Amygdala (tissue), 56 donors: Measurements from ENCODE around the gene C1QTNF3.
A peak's percentile ranks its signal among the peaks of the same experiment; 100 is the strongest.
"Not testable (repeated sequence)": the region's sequence is repeated elsewhere in the genome, so short reads cannot be mapped to it uniquely, and the experiment has no call there.

Experiments
- DNase-seq, 56 donors: peaks; one replicate each; lab custom pipeline; 2025; lab: John Stamatoyannopoulos, UW

C1QTNF3 gene, protein sequence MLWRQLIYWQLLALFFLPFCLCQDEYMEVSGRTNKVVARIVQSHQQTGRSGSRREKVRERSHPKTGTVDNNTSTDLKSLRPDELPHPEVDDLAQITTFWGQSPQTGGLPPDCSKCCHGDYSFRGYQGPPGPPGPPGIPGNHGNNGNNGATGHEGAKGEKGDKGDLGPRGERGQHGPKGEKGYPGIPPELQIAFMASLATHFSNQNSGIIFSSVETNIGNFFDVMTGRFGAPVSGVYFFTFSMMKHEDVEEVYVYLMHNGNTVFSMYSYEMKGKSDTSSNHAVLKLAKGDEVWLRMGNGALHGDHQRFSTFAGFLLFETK

DNA sequence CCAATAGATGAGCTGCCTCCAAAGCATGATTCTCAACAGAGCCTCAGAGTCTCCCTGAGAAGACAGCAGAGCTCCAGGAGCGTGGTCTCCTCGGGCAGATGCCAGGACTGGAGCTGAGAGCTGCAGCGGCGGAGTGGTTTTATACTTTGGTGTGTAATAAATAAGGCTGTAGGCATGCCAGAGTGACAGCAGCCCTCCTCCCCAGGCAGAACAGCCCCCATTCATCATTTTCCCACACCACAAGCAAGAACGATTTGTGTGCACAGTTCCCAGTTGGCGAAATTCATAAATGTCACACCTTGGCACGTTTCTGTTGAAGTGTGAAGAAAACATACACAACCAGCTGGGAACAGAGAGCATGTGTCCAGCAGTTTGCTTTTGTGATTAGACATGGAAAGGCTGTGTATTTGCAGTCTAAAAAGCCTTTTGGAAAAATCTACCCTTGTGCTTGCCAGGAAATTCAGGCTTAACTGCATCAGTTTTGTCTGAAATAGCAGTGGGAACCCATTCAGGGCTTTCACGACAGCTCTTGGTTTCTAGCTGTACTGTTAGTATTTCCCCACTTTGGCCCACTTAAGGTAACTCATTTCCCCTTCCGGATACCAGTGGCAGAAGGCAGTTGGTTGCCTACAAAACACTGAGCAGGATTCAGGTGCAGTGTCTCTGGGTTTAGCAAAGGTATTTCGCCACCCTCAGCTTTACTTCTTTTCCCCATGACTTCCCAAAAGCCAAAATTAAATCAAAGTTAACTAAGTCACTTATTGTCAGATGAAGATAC lies at the start of gene C1QTNF3:
Gene C1QTNF3, minus strand, starts transcription at position 115 of the 778 bp plus-strand sequence. Its CDS starts 88 bp downstream, at position 27.
- peak in 18 of 56 donors; percentile 7 to 48 (median 18) for DNase-seq

DNA sequence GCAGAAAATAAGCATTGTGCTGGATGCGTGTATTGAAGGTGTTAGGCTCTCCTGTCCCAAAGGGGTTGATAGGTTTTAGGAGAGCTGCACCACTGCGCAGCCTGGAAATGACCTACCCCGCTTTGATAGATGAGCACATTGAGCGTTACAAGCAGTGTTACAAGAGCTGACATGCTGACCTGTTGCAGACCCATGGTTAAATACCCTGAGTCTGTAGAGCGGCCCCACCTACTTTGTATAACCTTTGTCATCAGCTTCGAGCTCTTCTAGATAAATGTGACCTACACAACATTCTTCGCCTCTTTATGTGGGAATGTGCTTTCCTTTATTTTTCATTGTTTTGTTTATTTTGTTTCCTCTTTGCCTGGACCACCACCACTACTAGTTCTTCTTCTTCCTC lies 48.0 kb upstream of the C1QTNF3 start:
- not testable (repeated sequence) for DNase-seq

DNA sequence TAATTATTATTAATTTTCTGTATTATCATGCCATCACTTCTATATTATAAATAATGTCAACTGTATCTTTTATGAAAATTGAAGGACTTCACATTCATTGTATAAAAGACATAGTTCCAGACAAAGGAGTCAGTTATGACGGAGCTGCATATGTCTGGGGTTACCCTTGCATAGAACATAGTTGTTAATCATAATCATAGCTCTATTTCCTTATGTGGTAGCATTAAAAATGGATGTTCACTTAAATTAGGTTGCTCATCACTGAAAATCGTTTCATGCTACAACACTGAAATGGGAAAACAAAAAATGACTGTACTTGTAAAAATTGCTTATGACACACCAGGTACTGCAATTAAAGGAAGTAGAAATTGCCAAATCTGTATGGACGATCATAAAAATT lies 46.8 kb upstream of the C1QTNF3 start:
- not testable (repeated sequence) for DNase-seq

DNA sequence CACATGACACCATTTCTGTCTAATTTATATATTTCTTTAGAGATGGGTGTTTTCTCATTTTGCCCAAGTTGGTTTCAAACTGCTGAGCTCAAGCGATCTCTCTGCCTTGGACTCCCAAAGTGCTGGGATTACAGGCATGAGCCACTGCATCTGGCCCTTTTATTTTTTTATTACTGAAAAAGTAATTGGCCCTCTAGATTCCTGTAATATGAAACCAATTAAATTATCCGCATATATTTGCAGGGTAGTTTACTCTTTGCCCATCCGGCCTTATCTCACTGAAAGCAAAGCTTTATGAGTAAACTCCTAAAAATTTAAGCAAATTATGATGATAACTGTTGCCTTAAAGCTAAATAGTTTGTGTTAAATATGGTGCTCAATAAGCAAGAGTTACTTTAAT lies 44.7 kb upstream of the C1QTNF3 start:
- not testable (repeated sequence) for DNase-seq

DNA sequence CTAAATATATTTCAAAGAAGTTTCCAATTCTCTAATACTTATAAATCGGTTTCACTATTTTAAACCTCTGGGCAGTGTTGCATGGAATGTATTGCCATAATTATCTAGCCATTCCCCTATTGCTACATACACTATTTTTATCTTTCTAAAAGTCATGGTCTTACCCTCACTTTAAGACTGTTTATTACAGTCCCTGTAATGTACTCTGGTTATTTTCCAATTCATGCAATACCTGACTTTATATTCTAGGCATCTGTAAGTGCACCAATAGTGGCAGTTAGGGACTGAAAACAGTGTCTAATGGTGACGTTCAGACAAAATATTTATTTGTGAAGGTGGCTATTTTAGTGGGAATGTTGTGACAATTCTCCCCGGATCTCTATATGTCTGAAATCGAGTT lies 40.9 kb upstream of the C1QTNF3 start:
- not testable (repeated sequence) for DNase-seq

DNA sequence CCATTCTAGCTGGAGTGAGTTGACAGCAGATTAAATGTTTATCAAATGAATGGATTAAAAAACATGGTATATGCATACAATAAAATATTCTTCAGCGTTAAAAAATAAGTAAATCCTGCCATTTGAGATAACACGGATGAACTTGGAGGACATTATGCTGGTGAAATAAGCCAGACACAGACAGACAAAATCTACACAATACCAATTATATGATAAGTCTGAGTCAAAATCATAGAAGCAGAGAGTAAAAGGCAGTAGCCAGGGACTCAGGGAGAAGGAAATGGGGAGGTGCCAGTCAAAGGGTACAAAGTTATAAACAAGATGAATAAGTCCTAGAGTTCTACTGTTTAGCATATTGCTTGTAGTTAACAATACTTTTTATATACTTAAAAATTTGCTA lies 36.5 kb upstream of the C1QTNF3 start:
- not testable (repeated sequence) for DNase-seq

DNA sequence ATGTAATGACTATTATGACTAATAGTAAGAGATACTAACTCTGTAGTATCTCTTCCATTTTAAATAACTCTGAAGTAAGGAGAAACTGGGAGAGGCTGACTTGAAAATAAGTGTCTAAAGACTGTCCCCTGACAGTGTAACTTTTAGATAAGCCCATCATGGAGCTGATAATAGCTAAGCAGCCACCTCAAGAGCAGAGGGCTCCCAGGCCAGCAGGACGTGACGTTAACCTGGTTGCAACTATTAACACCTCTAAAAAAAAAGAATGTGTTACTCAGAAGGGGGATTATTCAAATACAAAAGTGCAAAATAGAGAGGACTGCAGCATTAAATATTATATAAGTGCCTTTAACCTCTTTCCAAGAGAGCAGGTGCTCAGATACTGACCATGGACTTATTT lies 34.6 kb upstream of the C1QTNF3 start:
- DNase-seq, result not testable (repeated sequence)

DNA sequence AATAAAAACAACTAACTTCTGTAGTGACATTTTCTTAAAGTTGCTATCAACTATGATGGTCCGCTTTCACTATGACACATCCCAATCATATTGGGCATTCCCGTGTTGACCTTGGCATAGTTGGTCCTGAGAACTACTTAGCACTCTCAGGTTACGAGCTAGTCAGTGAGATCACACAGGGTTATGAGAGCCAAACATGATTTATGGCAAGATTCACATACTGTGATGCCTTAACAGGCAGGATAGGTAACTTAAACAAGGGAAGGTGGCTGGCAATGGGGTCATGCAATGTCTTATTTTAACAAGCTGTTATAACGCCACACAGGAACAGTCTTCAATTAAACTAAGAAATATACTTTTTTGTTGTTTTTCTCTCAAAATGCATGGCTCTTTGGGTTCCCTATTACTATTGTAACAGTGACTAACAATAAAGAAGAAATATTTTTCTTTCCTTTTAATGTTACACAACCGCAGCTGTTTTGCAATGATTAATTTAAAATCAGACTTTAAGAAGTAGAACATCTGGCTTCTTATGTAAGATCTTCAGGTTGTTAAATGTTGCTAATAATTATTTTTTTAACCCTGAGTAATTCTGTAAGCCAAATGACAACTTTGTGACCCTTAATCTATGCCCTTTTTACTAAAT lies 33.8 kb upstream of the C1QTNF3 start:
- not testable (repeated sequence) for DNase-seq

DNA sequence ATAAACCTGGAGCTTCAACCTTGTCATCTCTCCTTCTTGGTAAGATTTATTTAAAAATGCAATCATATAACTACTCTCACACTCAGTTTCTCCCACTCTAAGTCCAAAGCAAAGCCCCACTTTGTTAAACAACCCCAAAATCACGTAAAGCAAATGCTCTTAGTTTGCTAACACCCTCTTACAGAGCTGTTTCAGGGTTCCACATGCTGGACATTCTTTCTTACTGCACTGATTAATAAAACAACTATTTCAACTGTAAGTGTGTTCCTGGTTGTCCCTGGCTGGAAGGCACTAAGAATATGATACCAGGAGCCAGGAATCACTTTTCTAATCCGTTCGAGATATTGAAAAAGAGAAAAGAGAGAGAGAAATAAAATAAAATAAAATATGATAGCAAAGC lies 31.5 kb upstream of the C1QTNF3 start:
- DNase-seq, result not testable (repeated sequence)

DNA sequence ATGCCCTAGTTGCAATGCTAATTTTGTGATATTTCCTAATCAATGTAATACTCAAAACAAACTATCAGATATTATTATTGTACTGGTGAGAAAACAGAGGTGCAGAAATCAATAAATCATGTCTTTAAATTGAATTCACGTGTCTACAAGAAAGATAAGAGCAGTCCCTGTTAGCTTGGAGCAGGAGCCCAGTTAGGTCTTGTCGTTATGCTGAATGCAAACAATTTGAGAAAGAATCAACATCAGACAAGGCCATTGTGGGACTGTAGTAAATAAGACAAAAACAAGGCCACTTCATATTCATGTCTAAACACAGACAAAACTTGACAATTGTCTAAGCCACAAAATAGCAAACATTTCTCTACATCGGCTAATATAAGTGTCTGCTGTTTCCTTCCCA lies 31.1 kb upstream of the C1QTNF3 start:
- DNase-seq, result not testable (repeated sequence)

DNA sequence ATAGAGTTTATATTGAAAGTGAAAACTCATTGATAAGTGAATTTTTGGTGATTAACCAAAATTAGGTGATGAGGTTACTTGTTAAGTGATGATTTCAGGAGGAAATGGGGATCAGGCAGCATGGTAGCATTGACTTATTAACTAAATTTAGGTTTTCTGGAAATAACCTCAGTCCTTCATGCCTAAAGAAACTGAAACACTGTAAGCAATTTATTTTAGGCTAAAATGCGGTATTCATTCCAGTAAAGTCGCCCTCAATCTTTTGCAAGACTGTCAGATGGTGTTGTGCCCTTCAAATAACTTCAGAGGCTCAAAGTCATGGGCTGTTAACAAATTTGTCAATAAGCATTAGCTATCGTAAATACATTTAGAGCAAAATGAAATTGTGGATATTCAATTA lies 27.6 kb upstream of the C1QTNF3 start:
- DNase-seq, result not testable (repeated sequence)

DNA sequence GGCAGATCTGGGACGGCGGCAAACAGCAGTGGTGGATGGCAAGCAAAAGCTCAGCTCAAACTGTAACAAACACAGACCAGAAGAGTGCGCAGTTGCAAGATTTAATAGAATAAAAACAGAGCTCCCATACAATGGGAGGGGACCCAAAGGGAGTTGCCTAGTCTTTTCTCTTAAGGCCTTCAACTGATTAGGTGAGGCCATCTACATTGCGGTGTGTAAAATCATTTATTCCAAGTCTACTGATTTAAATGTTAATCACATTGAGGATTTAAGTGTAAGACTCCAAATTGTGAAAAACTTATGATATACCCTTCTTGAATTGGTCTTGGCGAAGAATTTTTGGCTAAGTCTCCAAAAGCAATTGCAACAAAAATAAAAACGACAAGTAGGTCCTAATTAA lies 21.6 kb upstream of the C1QTNF3 start:
- DNase-seq, result no peak

DNA sequence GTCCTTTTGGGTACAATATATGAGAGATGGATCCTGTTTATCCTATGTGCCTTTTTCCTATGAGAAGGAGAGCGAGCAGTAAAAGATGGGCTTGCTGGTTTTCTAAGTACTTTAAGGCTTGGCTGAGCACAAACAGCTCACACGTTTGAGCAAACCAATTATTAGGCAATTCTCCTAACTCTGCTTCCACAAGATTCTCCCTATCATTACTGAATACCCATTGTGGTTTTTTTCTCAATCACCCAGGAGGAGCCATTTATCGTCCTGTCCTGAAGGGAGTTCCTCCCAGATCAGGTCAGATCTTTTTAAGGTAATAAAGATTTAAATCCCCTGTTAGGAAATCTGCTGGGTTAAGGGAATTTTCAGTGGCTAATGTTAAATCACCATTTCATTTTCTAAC lies 19.4 kb upstream of the C1QTNF3 start:
- no peak for DNase-seq

DNA sequence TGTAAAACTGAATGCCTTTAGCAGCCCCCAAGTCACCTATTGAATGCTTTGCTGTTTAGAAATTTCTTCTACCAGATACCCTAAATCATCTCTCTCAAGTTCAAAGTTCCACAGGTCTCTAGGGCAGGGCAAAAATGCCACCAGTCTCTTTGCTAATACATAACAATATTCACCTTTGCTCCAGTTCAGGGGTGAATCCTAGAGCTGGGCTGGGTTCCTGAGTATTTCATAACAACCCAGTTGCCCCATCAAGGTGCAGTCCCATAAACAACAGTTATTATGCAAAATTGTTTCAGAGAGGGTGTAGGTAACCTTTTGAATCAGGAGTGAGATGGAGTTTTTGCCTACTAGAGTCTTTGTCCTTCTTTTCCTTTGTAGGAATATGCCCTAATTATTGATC lies 19.0 kb upstream of the C1QTNF3 start:
- no peak for DNase-seq

DNA sequence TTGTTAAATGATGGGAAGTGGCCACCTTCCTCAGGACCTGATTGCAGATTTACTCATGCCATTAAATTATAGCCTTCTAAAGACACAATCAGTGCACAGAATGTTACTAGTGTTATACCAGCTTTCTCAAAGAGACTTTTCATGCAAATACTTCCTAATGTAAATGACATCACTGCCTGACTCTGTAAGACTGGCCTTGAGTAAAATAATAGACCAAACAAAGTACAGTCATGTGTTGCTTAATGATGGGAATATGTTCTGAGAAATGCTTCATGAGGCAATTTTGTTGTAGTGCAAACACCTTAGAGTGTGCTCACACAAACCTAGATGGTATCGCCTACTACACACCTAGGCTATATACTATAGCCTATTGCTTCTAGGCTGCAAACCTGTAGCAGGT lies 17.0 kb upstream of the C1QTNF3 start:
- no peak for DNase-seq

DNA sequence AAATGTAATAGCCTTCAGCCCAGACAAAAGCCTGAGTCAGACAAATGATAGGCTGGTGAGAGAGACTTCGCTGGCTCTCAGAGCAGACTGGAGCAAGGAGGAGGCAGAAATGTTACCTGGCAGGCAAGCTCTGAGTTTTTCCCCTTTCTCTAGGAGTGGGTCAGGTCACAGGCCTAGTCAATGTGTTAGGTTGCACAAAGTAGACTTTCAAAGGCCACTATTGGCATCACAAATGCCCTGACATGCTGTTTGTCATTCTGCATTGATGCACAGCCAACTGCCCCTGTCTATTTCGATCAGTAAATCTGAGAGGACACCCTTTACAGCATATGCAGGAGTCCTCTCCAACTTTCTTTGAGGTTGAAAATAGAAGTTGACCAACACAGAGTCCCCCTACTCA lies 15.5 kb upstream of the C1QTNF3 start:
- DNase-seq, result no peak

DNA sequence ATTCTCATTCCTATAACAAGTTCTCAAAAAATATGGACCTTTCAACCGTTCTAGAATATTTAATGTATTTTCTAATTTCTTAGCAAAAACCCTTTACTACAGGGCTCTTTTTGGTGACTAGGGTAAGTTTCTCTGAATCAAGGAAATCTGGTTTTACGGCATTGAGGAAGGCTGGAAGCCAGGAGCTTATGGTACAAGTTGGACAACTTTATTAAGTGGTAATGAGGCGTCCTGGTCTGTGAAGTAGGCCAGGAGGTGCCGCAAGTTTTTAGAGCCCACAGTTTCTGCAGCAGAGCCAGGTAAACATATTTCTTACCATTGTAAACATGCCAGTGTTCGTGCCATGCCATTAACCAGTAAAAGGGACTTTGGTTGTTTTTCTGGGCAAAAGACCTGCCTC lies 14.6 kb upstream of the C1QTNF3 start:
- no peak for DNase-seq

DNA sequence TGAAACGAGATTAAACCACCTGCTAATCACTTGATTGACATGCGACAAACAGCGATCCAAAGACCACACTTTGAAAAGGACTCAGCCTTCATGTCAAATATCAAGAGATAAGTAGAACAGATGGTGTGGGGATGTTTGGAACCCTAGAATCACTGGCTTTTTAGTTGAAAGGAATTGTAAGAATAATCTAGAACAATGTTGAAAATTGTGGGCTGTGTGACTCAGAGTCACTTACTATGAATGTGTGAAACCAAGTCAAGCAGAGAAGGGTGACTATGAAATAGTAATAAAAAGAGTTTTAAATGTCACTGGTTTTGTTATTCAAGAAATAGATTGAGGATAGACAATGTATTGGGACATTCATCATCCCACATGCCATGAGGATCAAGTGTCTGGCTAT lies 14.1 kb upstream of the C1QTNF3 start:
- no peak for DNase-seq

DNA sequence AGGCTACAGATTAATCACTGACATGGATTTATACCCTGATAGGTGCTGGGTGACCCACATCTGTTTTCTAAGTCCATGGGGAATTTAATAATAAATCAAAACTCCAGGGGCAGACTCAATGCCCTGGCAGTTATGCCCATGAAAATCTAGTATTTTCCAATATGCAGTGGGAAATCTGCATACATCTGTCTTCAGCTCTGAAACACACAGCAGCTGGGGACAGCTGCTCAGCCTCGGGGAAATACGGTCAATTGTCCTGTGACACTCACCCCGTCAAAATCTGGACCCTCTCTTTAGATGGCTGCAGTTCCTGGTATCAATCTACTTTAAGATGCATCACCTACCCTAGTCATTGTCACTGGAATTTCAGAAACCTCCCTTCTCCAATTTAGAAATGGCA lies 12.7 kb upstream of the C1QTNF3 start:
- no peak for DNase-seq

DNA sequence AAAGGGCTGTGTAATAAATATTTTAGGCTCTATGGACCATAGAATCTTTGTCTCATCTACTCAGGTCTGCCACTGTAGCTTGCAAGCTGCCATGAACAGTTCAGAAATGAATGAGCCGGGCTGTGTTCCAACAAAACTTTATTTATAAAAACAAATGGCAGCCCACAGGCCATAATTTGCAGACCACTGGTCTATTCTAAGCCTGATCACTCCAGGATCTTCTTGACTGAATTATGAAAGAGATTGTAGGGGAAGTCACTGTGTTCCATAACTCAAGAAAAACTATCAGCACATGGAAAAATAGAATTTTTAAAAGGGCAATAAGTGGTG lies 11.4 kb upstream of the C1QTNF3 start:
- no peak for DNase-seq

DNA sequence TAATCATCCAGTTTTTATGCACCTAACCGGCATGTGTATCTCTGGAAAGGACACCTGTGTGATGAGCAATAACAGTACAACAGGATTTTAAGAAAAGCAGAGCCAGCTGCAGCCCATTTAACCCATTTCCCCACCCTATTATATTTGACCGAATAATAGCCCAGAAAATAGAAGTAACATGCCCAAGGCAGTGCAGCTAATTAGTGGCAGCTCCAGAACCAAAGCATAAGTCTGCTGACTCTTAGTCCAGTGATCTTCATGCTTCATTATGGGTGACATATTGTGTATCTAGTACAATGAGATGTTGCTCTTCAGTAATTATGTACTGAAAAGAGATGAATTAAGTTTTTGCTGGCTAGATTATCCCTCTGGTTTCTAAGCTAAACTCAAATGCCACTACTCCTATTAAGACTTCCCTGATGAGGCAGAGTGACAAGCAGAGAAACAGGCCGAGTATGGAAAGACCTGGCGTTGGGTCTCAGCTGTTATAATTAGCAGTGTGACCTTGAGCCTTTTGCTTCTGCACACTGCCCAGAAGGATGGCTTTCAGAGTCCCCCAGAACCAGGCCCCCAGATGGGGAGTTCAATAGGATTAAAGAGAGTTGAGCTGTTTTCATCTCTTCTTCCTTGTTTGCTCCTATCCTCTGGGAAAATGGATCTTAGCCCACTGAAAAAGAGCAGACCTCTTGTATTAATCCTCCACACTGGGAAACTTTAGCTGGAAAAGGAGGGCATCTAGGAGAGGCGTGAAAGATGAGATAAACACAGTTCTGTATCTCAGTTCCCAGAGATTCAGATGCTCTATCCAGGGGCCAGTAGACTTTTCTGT lies 10.8 kb upstream of the C1QTNF3 start:
- no peak for DNase-seq
